NK-92 (cell line): ENCODE results near the gene GABBR2.
"Not testable (repeated sequence)": the region's sequence is repeated elsewhere in the genome, so short reads cannot be mapped to it uniquely, and the experiment has no call there.

Experiments used
- DNase-seq: peaks from one replicate; lab custom pipeline; 2025; ENCODE audit not compliant: unreplicated experiment; lab: John Stamatoyannopoulos, UW

The GABBR2 gene

DNA sequence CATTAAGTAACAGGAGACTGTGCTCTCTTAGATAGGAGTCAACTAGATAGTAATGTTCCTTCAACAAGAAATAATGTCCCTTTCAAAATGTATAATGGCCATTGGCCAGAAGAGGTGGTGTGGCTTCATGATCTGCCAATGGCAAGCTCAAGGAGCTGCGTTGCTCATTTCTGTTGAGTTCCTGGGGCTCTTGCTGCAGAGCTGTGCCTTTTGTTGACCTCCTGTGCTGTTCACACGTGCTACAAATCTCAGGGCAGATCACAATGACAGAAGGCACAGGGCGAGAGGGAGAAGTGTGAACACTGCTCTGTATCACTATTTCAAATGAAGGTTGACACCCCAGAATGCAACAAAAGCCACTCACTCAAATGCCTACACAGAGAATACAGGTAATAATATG is 437.3 kb downstream of the GABBR2 start:
- DNase-seq, result no peak

DNA sequence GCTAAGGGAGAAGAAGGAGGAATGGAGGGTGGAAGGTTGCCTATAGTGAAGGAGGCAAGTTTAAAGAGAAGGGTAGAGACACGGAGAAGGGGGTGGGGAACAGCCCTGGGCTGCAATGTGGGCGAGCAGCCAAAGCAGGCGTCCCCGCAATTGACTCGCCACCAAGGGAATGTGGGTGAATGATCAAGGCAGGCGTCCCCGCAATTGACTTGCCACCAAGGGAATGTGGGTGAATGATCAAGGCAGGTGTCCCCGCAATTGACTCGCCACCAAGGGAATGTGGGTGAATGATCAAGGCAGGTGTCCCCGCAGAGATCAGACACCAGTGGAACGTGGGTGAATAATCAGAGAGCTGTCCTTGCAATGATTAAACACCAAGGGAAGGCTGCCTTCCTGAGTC is 438.5 kb downstream of the GABBR2 start:
- DNase-seq, result not testable (repeated sequence)

DNA sequence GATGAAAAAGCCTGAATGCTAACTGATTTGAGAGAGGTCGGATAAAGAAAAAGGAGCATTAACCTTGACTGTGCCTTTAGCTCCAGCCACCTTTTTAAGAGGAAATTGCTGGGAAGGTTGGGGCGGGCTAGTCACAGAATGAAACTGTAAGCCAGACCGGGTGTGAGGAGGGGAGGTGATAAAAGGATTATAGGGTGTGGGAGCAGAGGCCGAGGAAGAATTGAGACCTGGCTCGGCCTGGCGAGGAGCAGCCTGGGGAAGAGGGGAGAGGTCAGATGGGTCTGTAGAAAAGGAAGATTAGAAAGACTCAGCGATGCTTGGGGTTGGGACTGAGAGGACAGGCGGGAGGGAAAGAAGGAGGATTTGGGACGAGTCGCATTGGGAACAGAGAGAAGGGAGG is 439.1 kb downstream of the GABBR2 start:
- DNase-seq, result not testable (repeated sequence)

DNA sequence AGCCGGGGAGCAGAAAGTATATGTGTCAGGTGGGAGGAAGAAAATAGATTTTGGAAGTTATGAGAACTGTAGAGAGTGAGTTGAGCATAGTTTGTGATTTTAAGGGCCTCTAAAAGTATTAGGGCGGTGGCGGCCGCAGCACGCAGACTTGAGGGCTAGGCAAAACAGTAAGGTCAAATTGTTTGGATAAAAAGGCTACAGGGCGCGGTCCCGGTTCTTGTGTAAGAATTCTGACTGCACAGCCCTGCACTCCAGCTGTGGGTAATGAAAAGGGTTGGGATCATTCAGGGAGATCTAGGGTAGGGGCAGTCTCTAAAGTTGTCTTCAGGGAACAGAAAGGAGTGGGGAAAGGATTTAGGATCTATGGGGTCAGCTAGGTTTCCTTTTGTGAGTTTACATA is 441.2 kb downstream of the GABBR2 start:
- DNase-seq, result not testable (repeated sequence)

DNA sequence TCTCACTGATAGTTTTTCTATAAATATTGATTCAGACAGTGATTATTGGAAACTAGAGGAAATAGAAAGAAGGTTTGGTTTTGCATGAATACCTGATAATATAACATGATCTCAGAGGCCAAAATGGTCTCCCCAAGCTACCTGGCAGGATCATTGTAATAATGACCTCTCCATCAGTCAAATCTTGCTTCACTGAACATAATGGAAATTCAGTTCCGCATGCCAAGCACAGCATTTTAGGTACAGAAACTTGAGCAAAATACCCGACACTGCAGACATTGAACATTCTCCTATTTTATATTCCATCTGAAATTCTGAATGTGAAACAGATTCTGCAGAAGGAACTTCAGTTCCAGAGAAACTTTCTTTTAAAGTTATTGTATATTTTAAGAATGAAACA is 444.2 kb downstream of the GABBR2 start:
- DNase-seq, result no peak

DNA sequence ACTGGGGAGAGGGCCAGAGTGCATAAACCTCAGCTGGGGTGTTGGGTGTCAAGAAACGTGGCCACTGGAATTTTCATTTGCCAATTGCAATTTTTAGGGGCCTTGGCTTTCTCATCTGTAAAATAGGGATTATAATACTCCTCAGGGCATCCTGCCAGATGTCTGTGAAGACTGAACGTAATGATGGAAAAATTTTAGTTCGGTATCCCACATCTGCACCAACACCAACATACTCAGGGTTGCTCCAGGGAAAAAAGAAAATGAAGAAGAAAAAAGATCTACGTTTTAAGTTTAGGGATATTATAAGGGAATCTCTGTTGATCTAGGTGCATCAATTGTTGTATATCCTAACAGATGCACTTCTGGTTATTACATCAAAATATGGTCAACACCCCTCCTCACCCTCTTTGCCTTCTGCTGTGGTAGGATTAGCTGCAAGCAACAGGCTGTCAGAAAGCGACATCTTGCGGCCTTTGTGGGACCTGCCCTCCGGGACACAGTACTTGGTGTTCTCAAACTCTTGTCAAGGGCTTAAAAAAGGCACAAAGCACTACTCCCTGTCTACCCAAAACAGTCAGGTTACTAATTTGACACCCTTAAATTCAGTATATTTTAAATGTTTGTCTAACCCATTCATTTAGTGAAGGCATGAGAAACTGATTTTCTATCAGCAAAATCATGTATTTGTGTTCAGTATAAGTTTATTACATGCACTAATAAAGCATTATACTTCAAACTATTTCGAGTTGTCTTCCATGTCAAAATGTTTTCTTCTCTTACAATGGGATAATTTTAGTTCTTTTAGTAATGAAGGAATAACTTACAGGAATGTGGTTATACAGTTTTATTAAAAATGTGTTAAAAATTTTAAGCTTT is 445.0 kb downstream of the GABBR2 start:
- DNase-seq, result peak; percentile 7

DNA sequence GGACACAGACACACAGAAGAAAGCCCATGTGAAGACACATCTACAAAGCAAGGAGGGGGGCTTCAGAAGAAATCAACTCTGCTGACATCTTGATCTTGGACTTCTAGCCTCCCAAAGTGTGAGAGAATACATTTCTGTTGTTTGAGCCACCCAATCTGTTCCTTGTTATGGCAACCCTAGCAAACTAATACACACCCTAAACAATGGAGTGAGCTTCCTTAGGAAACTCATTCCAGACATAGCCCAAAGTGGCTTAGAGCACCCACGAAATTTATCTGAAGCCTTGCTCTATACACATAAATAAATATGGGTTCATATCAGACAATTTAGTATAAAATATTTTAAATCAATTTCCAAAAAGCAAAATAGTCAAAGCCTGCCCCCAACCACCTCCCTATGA is 445.7 kb downstream of the GABBR2 start:
- DNase-seq, result no peak

DNA sequence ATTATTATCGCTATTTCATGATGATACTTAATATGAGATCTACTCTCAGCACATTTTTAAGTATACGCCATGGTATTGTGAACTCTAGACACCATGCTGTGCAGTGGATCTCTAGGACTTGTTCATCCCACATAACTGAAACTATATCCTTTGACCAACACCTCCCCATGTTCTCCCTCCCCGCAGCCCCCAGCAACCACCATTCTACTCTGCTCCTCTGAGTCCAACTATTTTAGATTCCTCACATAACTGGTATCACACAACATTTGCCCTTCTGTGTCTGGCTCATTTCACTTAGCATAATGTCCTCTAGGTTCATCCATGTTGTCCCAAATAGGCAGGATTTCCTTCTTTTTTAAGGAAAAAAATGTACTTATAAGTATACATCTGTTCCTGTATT is 446.7 kb downstream of the GABBR2 start:
- DNase-seq, result no peak

DNA sequence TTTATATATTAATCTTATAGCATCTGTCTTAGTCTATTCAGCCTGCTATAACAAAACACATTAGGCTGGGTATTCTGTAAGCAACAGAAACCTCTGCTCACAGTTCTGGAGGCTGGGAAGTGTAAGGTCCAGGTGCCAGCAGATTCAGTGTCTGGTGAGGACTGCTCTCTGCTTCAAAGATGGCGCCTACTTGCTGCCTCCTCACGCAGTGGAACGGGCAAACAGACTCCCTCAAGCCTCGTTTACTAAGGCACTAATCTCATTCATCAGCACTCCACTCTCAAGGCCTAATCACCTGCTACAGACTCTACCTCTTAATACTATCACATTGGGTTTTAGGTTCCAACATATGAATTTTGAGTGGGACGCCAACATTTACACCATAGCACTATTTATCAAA is 448.1 kb downstream of the GABBR2 start:
- no peak for DNase-seq

DNA sequence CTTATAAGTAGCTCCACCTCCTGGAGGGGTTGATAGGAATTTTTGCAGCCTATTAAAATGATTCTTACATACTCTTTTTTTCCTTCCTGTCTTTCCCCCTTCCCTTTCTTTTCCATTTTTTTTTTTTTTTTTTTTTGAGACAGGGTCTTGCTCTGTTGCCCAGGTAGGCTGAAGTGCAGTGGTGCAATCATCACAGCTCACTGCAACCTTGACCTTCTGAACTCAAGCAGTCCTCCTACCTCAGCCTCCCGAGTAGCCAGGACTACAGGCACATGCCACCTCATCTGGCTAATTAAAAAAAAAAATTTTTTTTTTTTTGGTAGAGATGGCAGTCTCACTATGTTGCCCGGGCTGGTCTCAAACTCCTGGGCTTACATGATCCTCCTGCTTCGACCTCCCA is 448.9 kb downstream of the GABBR2 start:
- DNase-seq, result no peak

DNA sequence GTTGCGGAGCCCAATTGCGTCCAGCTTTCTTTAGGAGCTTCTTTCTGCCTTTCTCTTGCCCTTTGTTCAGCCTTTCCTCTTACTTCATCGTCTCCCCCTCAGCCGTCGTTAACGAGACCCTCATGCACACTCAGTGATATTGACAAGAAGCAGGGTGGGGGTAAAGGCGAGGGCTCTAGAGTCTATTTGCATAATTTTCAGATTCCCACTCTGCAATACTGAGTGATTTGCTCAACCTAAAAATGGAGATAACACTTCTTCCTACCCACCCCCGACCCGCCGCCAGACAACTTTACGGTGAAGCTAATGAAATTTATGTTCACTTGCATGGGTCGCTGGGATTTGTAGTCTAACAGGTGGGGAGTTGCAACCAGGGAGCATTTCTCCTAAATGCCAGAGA is 452.0 kb downstream of the GABBR2 start:
- no peak for DNase-seq

DNA sequence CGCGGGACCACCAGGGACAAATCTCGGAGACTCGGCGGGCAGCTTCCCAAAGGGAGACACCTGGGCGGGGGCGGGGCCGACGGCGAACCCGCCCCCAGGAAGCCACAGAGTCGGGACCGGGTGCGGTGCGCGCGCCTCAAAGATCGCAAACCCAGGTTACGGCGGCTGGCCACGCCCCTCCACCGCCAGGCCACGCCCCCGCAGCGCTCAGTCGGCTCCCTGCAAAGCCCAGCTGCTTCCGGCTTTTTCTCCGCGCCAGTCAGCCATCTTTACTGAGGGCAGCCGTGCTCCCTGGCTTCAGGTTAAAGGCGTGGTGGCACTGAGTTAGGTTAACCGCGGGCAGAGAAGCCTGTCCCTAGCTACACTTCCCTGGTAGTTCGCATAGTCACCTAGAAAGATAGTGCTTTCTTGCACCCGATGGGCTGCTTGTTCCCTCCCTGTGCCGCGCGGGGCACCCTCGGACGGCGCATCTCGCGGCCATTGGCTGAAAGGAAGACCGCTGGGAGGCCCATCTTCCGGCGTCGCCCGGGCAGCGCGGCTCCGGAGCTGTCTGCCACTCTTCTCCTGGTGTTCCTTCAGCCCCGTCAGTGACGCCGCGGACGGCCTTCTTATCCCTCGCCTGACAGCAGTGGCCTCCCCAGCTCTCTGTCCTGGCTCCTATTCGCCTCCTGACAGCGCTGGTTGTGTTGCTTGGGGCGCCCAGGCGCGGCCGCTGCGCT is 453.0 kb downstream of the GABBR2 start, which contains the start of gene TBC1D2:
TSS of gene TBC1D2 (minus strand) at position 72 of the 719 bp plus-strand sequence. CDS start 108 bp downstream, outside the sequence.
- DNase-seq, result peak; percentile 84

DNA sequence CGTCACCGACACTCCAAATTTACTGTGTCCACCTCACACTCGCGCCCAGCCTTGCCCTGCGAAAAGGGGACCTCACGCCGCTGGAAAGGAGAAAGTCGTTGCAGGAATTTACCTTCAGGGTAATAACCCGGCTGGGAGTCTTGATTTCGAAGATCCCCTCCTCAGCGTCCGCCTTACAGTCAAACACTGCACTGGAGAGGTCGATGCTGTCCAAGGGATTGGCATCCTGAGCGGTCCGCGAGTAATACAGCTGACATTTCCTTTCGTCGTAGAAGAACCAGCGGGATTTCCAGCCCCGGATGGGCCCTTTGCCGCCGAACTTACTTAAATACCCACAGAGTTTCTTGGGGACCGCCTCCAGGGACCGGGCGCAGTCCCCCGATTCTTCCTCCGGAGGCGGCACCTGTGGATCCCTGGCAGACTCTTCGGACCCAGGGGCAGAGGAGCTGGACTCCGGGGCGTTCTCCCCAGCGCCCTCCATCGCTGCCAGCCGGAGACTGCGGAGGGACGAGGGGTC is 453.6 kb downstream of the GABBR2 start:
- no peak for DNase-seq

DNA sequence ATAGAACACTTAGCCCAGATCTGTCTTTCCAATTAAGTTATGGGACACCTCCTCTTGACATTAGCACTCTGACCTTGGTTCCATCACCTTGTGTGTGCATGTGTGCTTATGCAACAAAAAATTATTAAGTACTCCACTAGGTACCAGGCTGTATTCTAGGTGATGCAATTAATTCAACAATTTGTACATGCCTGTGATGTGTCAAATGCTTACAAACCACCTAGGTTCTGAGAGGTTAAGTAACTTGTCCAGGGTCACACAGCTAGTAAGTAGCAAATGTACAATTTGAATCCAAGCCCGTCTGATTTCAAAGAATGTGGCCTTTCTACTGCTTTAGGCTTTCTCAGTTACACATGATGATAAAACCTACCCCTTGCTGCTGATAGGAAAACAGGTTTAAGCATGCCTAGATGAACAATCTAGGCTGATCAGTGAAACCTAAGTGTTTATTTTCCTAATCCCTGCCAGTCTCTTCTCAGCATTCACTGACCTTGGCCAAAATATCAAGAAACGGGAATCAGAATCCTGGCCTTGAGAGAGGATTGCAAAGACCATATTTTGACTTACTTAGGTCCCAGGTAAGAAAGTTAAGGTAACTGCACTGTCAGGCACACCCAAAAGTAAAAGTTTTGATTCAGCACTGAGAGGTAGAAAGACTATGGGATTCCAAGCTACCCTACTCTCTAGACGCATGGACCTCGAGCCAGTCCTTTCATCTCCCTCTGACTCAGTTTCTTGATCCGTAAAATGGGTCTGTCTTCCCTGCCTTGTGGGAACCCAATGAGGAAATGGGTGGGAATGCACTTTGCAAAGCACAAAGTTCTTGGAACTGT is 454.3 kb downstream of the GABBR2 start:
- no peak for DNase-seq

DNA sequence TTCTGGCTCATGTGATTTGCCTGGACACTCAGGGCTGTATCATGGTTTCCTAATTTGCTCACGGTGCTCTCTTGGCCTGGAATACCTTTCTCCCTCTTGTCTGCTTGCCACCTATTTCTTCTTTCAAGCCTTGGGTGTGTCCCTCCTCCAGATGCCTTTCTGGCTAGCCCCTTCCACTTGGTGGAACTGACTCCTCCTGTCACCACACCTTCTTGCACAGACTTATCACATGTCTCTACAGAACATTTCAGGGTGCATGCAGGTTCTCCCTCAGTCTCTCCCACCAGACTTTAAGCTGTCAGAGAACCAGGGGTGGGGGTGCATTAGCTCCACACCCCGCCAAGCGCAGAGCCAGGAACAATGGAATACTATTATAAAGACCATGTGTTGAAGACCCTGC is 455.2 kb downstream of the GABBR2 start:
- no peak for DNase-seq

DNA sequence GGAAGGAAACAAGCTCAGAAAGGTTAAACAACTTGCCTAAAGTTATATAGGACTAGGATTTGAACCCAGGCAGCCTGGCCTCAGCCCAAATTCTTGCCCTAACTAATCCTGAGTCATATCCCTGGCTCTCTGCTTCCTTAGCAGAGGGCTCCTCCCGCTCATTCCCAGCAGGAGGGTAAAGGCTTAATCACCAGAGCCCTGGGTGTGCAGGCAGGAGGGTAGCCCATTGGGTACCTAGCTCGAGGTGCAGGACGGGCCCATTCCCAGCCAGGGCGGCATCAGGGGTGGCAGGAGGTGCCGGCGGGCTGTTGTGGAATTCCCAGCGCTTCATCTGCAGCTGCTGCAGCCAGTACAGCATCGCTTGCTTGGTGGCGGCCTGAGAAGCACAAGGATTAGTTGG is 457.2 kb downstream of the GABBR2 start:
- DNase-seq, result no peak

DNA sequence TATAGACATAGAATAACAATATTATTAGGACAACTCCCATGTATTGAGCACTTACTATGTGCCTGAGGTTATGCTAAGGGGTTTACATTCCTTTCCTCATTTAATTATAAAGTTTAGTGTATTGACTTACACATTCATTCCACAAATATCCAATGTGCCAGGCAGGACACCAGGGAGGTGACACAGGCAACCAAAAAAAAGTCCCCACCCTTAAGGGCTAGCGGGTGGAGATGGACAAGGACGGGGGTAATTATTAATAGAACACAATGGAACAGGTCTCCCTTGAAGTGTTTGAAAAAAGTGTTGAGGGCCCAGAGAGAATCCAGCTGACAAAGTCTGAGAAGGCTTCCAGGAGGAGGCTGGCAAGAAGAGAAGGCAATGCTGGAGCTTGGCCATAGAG is 459.0 kb downstream of the GABBR2 start:
- no peak for DNase-seq

DNA sequence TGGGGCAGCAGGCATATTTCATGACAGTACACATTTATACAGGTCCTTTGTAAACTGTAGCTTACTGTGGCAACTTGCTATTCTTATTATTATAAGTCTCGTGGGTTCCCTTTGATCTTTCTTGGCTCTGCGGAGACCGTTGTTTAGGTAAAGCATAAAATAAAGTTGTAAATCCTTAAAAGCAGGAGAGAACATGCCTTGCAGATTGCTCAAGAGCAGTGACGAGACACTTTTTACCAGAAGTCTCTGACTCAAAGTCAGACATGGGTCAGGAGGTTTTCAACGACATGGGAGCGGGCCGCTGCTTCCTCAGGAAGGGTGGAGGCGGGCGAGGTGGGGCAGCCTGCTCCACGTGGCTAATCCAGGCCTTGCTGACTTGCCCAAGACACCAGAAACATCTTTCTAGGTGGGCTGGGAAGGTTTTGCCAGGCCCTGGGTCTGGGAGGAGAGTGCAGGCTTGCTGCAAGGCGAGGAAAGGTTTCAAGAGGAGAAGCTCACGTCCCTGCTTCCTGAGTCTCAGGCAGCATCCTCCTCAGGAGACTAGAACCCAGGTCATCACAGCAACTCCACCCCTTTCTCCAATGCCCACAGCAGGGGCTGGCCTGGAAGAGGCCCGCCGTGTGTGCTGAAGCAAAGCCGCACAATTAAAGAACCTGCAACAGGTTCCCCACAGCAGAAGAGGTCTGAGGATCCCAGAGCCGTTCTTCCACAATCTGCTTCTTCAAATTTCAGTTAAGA is 459.8 kb downstream of the GABBR2 start:
- no peak for DNase-seq

DNA sequence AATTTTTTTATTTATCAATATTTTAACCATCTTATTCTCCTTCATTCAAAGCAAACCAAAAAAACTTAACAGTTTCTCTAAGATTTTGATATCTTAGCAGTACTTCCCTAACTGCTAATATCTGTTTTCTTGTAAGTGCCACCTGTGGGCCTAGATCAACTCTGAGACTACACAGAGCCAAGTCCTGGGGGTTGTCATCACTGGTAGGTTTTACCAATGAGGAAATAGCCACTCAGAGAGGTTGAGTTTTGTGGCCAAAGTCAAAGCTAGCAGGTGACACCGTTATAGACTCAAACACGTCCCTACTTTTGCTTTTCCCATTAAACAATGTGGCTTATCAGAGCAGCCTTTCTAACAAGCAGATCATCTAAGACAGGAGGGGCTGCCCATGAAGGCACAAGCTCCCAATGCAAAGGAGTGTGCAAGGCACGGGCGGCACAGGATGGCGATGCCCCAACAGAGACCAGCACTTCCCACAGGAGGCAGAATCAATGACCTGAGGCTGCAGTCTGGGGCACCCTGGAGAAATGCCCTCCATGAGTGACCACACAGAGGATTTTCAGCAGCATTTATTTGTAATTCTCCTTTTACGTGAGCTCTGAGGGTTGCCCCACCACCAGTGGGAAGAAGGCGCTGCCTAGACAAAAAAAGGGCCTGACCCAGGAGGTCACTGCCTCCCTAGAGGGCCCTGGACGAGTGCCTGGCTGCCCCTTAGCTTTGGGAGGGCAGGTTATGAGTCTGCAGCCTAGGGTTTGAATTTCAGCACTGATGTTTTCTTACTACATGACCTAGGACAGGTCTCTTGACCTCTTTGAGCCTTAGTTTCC is 460.7 kb downstream of the GABBR2 start:
- DNase-seq, result no peak

DNA sequence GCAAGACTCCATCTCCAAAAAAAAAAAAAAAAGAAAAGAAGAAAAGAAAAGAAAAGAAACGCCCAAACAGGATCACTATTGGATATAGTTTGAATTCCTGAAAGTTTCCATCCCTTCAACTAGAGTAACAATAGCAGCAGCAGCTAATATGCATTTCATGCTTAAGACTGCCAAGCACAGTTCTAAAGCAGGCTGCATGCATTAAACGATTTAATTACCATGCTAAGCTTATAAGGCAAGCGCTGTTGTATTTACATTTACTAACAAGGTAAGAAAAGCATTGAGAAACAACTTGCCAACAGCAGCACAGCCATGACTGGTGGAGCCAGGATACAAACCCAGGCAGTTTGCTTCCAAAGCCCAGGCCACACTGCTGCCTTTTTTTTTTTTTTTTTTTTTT is 466.3 kb downstream of the GABBR2 start:
- no peak for DNase-seq
